Measurements from ENCODE around the gene WDR64.
"Not testable (repeated sequence)": the region's sequence is repeated elsewhere in the genome, so short reads cannot be mapped to it uniquely, and the experiment has no call there.

DNA sequence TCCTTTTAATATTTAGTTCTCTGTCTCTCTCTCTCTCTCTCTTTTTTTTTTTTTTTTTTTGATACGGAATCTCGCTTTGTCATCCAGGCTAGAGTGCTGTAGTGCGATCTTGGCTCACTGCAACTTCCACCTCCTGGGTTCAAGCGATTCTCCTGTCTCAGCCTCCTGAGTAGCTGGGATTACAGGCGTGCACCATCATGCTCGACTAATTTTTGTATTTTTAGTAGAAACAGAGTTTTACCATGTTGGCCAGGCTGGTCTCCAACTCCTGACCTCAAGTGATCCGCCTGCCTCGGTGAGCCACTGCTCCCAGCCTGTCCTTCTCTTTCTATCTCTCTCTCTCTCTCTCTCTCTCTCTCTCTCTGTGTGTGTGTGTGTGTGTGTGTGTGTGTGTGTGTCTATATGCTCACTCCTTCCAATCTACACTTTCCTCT, 83.4 kb downstream of the WDR64 start:
- TF ChIP-seq, protein P1, sequence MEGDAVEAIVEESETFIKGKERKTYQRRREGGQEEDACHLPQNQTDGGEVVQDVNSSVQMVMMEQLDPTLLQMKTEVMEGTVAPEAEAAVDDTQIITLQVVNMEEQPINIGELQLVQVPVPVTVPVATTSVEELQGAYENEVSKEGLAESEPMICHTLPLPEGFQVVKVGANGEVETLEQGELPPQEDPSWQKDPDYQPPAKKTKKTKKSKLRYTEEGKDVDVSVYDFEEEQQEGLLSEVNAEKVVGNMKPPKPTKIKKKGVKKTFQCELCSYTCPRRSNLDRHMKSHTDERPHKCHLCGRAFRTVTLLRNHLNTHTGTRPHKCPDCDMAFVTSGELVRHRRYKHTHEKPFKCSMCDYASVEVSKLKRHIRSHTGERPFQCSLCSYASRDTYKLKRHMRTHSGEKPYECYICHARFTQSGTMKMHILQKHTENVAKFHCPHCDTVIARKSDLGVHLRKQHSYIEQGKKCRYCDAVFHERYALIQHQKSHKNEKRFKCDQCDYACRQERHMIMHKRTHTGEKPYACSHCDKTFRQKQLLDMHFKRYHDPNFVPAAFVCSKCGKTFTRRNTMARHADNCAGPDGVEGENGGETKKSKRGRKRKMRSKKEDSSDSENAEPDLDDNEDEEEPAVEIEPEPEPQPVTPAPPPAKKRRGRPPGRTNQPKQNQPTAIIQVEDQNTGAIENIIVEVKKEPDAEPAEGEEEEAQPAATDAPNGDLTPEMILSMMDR (IDR thresholded peaks at IDR 0.05), result not testable (repeated sequence)
- not testable (repeated sequence) for TF ChIP-seq POLR2A (IDR thresholded peaks at IDR 0.05)

Measured in upper lobe of left lung (tissue), 4 donors.